Measurements from ENCODE around the gene MYO3B. TPM values are rescaled to one million over a fixed set of nuclear protein-coding genes. Genes with fewer than 3 reads are reported as not detected.

MYO3B gene
- total RNA-seq, 1 donor from 2014 or later, result 0.22 TPM

GRCh38 chr2:170288859-170289258 is 110.9 kb downstream of the MYO3B start:
- H3K9me3 Mint-ChIP-seq (ENCODE audit: unreplicated experiment), result peaks cover 2% of the 10 kb centered on the region
- H3K36me3 Mint-ChIP-seq (ENCODE audit: unreplicated experiment), result peaks cover 9% of the 10 kb centered on the region
- no peak overlapping the region for H3K4me3 Mint-ChIP-seq (ENCODE audit: unreplicated experiment)
- H3K27me3 Mint-ChIP-seq (ENCODE audit: unreplicated experiment), result peaks cover 2% of the 10 kb centered on the region
- H3K4me1 Mint-ChIP-seq (ENCODE audit: low read depth, unreplicated experiment), result no peaks in the 10 kb centered on the region
- no peak overlapping the region for H3K27ac Mint-ChIP-seq (ENCODE audit: unreplicated experiment)
- no peak for DNase-seq
- TF ChIP-seq, protein P1, sequence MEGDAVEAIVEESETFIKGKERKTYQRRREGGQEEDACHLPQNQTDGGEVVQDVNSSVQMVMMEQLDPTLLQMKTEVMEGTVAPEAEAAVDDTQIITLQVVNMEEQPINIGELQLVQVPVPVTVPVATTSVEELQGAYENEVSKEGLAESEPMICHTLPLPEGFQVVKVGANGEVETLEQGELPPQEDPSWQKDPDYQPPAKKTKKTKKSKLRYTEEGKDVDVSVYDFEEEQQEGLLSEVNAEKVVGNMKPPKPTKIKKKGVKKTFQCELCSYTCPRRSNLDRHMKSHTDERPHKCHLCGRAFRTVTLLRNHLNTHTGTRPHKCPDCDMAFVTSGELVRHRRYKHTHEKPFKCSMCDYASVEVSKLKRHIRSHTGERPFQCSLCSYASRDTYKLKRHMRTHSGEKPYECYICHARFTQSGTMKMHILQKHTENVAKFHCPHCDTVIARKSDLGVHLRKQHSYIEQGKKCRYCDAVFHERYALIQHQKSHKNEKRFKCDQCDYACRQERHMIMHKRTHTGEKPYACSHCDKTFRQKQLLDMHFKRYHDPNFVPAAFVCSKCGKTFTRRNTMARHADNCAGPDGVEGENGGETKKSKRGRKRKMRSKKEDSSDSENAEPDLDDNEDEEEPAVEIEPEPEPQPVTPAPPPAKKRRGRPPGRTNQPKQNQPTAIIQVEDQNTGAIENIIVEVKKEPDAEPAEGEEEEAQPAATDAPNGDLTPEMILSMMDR (IDR thresholded peaks at IDR 0.05; ENCODE audit: partially characterized antibody, unreplicated experiment), result no peak

- no peak overlapping the region for H3K27ac Mint-ChIP-seq (ENCODE audit: unreplicated experiment)
- no peak for DNase-seq
- peaks cover 14% of the 10 kb centered on the region for H3K36me3 Mint-ChIP-seq (ENCODE audit: unreplicated experiment)
- H3K9me3 Mint-ChIP-seq (ENCODE audit: unreplicated experiment), result peaks cover 2% of the 10 kb centered on the region
- H3K27me3 Mint-ChIP-seq (ENCODE audit: unreplicated experiment), result peaks cover 2% of the 10 kb centered on the region
- no peaks in the 10 kb centered on the region for H3K4me1 Mint-ChIP-seq (ENCODE audit: low read depth, unreplicated experiment)
- TF ChIP-seq, protein P1 (IDR thresholded peaks at IDR 0.05; ENCODE audit: partially characterized antibody, unreplicated experiment), result no peak
- no peak overlapping the region for H3K4me3 Mint-ChIP-seq (ENCODE audit: unreplicated experiment)
These were observed 113.5 kb downstream of the MYO3B start for GRCh38 chr2:170291474-170291873.

DNA sequence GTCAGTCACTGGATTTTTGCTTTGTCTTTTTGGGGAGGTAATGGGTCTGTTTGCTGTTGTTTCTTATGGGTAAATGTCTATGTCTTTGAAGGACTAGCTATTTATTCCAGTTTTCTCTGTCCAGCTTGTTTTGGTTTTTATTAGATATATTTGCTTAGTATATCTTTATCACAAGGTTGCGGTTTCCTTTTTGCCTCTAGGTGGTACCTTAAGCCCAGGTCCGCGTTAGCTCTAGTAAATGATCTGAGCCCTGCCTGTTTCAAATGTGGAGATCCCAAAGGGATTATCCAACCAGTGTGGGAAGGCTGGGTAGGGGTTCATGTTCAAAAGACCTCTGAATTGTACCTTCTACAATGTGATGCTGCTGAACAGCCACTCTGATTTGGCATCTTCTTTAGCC is 114.5 kb downstream of the MYO3B start:
- TF ChIP-seq, protein P1 (IDR thresholded peaks at IDR 0.05; ENCODE audit: partially characterized antibody, unreplicated experiment), result no peak
- no peak overlapping the region for H3K27ac Mint-ChIP-seq (ENCODE audit: unreplicated experiment)
- H3K4me3 Mint-ChIP-seq (ENCODE audit: unreplicated experiment), result no peak overlapping the region
- H3K4me1 Mint-ChIP-seq (ENCODE audit: low read depth, unreplicated experiment), result no peaks in the 10 kb centered on the region
- no peak for DNase-seq
- peaks cover 2% of the 10 kb centered on the region for H3K9me3 Mint-ChIP-seq (ENCODE audit: unreplicated experiment)
- peaks cover 2% of the 10 kb centered on the region for H3K27me3 Mint-ChIP-seq (ENCODE audit: unreplicated experiment)
- peaks cover 14% of the 10 kb centered on the region for H3K36me3 Mint-ChIP-seq (ENCODE audit: unreplicated experiment)

DNA sequence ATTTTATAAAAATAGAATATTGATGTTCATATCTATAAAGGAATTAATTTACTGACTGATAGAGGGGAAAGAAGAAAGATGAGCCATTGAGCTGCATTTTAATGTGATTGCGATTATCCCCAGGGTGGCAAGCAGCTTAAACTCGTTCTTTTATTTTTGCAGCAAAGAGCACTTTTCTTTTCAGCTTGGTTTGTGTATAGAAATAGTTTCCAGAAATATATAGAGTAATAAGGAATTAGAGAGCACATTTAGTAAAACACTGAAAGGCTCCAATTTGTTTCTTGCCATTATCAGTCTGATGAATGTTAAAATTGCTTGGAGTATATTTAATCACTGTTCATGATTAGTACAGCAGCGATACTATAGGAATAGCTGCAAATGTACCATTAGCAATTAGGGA is 119.5 kb downstream of the MYO3B start:
- Mint-ChIP-seq H3K4me3 (ENCODE audit: unreplicated experiment) (no peak overlapping the region), H3K27me3 (ENCODE audit: unreplicated experiment) (peaks cover 2% of the 10 kb centered on the region), H3K36me3 (ENCODE audit: unreplicated experiment) (peaks cover 5% of the 10 kb centered on the region), H3K9me3 (ENCODE audit: unreplicated experiment) (no peaks in the 10 kb centered on the region), H3K4me1 (ENCODE audit: low read depth, unreplicated experiment) (no peaks in the 10 kb centered on the region), H3K27ac (ENCODE audit: unreplicated experiment) (no peak overlapping the region)
- TF ChIP-seq, protein P1 (IDR thresholded peaks at IDR 0.05; ENCODE audit: partially characterized antibody, unreplicated experiment), result no peak
- DNase-seq, result no peak

- Mint-ChIP-seq H3K27ac (ENCODE audit: unreplicated experiment) (no peak overlapping the region), H3K4me1 (ENCODE audit: low read depth, unreplicated experiment) (no peaks in the 10 kb centered on the region), H3K4me3 (ENCODE audit: unreplicated experiment) (no peak overlapping the region), H3K27me3 (ENCODE audit: unreplicated experiment) (peaks cover 2% of the 10 kb centered on the region), H3K9me3 (ENCODE audit: unreplicated experiment) (no peaks in the 10 kb centered on the region), H3K36me3 (ENCODE audit: unreplicated experiment) (peaks cover 5% of the 10 kb centered on the region)
- TF ChIP-seq, protein P1 (IDR thresholded peaks at IDR 0.05; ENCODE audit: partially characterized antibody, unreplicated experiment), result no peak
- no peak for DNase-seq
These were observed 120.2 kb downstream of the MYO3B start for GRCh38 chr2:170298115-170298514.
